Caco-2 (cell line): Measurements from ENCODE around the gene RPL32. TPM values are rescaled to one million over a fixed set of nuclear protein-coding genes. Genes with fewer than 3 reads are reported as not detected.
"Not testable (repeated sequence)": the region's sequence is repeated elsewhere in the genome, so short reads cannot be mapped to it uniquely, and the experiment has no call there.

Source experiments
- BruUV-seq: library from RNA; stranded (reverse); fragments of 400-500 nt; replicated peaks from 2 replicates; lab custom pipeline; 2021; lab: Mats Ljungman, UMichigan
- CTCF ChIA-PET: fragments of 300-600 bp; sonication (Branson Sonifier 250); formaldehyde crosslinking; loops from one replicate; lab custom pipeline; 2022; ENCODE audit warnings: antibody characterized with exemption; lab: Charles Lee
- POLR2A ChIA-PET: fragments of 300-600 bp; sonication (Branson Sonifier 250); formaldehyde crosslinking; loops from one replicate; lab custom pipeline; 2022; ENCODE audit warnings: antibody characterized with exemption; lab: Charles Lee
- DNase-seq, 2 experiments: peaks; one replicate each; pipeline versions ENCODE4 v3.0.0 to v3.0.0-alpha.2; 2020 to 2022
- H3K27me3 ChIP-seq: replicated peaks from 2 replicates; pipeline ENCODE4 v1.6.0; 2011; ENCODE audit warnings: low read length; ENCODE audit not compliant: control insufficient read depth, insufficient read depth
- H3K36me3 ChIP-seq: 2 replicates; pipeline ENCODE4 v1.5.1; 2011; ENCODE audit warnings: low read length; ENCODE audit not compliant: control insufficient read depth, insufficient read depth
- H3K4me1 ChIP-seq: fragments of 250-450 bp; sonication (Bioruptor Pico); 2 replicates; pipeline ENCODE4 v1.5.1; 2020; ENCODE audit warnings: mild to moderate bottlenecking
- H3K4me3 ChIP-seq: 2 replicates; pipeline ENCODE4 v1.5.1; 2011; ENCODE audit warnings: low read depth, mild to moderate bottlenecking, control low read depth, low read length
- H3K9me3 ChIP-seq: fragments of 250-450 bp; sonication (Bioruptor Pico); 2 replicates; pipeline ENCODE4 v1.5.1; 2020; ENCODE audit warnings: mild to moderate bottlenecking, moderate library complexity
- H3K27ac Mint-ChIP-seq: one replicate; pipeline ENCODE4 v1.8.0; 2022; ENCODE audit warnings: mixed read lengths; ENCODE audit not compliant: unreplicated experiment
- H3K27me3 Mint-ChIP-seq: one replicate; pipeline ENCODE4 v1.8.0; 2022; ENCODE audit warnings: mixed read lengths; ENCODE audit not compliant: insufficient read depth, unreplicated experiment
- H3K36me3 Mint-ChIP-seq: one replicate; pipeline ENCODE4 v1.8.0; 2022; ENCODE audit warnings: mild to moderate bottlenecking, mixed read lengths; ENCODE audit not compliant: insufficient read depth, unreplicated experiment
- H3K4me1 Mint-ChIP-seq: one replicate; pipeline ENCODE4 v1.8.0; 2022; ENCODE audit warnings: low read depth, mixed read lengths; ENCODE audit not compliant: unreplicated experiment
- H3K4me3 Mint-ChIP-seq: one replicate; pipeline ENCODE4 v1.8.0; 2022; ENCODE audit warnings: mild to moderate bottlenecking, moderate library complexity, mixed read lengths; ENCODE audit not compliant: unreplicated experiment
- H3K9me3 Mint-ChIP-seq: one replicate; pipeline ENCODE4 v1.8.0; 2022; ENCODE audit warnings: mixed read lengths; ENCODE audit not compliant: unreplicated experiment
- intact Hi-C: fragments of 100-400 bp; cut with micrococcal nuclease; formaldehyde crosslinking; loops from one replicate; pipeline ENCODE4 v1.10.0; 2022; ENCODE audit not compliant: unreplicated experiment
- total RNA-seq: library from RNA; stranded (reverse); gene quantifications from 2 replicates; pipeline ENCODE4 v1.2.3, GENCODE V29; 2022
- TF ChIP-seq, protein P1 (sequence below), 2 experiments: fragments of 200-600 bp in 1 of 2; IDR thresholded peaks; 1 replicate in 1 of 2; 2 replicates in 1 of 2; pipeline versions ENCODE4 v1.5.1 to v1.8.0; 2011 to 2022; ENCODE audit warnings: antibody characterized with exemption in 1 of 2, control low read depth in 1 of 2, inconsistent platforms in 1 of 2, low read depth in 1 of 2, low read length in 1 of 2, mild to moderate bottlenecking in 1 of 2, moderate library complexity in 1 of 2; ENCODE audit not compliant: insufficient read depth in 1 of 2, severe bottlenecking in 1 of 2, unreplicated experiment in 1 of 2

Gene RPL32
- total RNA-seq, 1 experiment from 2014 or later: 1,713 TPM

DNA sequence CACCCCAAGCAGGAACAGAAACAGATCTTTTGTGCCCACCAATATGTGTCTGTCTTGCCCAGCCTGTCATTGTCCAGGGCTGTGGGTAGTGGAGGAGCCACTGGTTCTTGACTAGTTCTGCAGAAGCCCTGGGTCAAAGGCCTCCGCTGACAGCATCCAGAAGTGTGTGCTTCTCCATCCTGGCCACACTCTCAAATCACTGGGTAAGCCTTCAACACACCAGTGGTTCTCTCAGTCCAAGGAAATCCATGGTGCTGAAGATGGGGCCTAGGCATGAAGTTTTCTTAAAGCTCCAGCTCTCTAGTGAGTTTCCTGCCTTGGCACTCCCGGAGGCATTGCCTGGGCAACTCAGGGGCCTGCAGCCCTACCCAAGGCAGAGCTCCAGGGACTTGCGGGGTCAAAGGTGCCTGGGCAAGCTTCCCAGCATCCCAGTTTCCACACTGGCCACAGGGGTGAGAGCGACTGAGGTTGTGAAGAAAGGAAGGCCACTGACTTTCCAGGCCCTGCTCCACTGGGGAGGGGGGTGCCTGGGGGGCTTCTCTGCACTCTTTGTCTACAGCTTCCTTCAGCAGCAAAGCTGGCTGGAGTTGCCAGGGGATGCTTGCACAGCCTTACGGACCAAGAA is 37.9 kb upstream of the RPL32 start:
- Mint-ChIP-seq H3K4me1 (peaks cover 8% of the 10 kb centered on the region), H3K36me3 (no peaks in the 10 kb centered on the region), H3K27me3 (peaks cover under 1% of the 10 kb centered on the region), H3K9me3 (no peaks in the 10 kb centered on the region), H3K27ac (no peak overlapping the region), H3K4me3 (no peak overlapping the region)
- ChIA-PET CTCF (no interaction called here), POLR2A (no interaction called here)
- DNase-seq: no peak
- H3K9me3 ChIP-seq: no peaks in the 10 kb centered on the region
- no peak overlapping the region for H3K4me3 ChIP-seq
- no TSS peak for BruUV-seq
- intact Hi-C loops: no loop called here
- H3K36me3 ChIP-seq: no peaks in the 10 kb centered on the region
- no peaks in the 10 kb centered on the region for H3K4me1 ChIP-seq
- no peaks in the 10 kb centered on the region for H3K27me3 ChIP-seq
- TF ChIP-seq, protein P1, sequence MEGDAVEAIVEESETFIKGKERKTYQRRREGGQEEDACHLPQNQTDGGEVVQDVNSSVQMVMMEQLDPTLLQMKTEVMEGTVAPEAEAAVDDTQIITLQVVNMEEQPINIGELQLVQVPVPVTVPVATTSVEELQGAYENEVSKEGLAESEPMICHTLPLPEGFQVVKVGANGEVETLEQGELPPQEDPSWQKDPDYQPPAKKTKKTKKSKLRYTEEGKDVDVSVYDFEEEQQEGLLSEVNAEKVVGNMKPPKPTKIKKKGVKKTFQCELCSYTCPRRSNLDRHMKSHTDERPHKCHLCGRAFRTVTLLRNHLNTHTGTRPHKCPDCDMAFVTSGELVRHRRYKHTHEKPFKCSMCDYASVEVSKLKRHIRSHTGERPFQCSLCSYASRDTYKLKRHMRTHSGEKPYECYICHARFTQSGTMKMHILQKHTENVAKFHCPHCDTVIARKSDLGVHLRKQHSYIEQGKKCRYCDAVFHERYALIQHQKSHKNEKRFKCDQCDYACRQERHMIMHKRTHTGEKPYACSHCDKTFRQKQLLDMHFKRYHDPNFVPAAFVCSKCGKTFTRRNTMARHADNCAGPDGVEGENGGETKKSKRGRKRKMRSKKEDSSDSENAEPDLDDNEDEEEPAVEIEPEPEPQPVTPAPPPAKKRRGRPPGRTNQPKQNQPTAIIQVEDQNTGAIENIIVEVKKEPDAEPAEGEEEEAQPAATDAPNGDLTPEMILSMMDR (IDR thresholded peaks at IDR 0.05; ENCODE audit: insufficient read depth in 1 of 2, low read depth in 1 of 2, low read length in 1 of 2, severe bottlenecking in 1 of 2, unreplicated experiment in 1 of 2): no peak

- CTCF ChIA-PET, H3K4me1 ChIP-seq, H3K4me3 ChIP-seq, H3K27me3 Mint-ChIP-seq, H3K4me1 Mint-ChIP-seq, H3K36me3 ChIP-seq, DNase-seq, H3K27me3 ChIP-seq, intact Hi-C loops, H3K27ac Mint-ChIP-seq, POLR2A ChIA-PET, BruUV-seq, H3K9me3 ChIP-seq, H3K4me3 Mint-ChIP-seq, H3K36me3 Mint-ChIP-seq, H3K9me3 Mint-ChIP-seq: not testable (repeated sequence)
Observed at GRCh38 chr3:12878758-12879157, 37.4 kb upstream of the RPL32 start.

DNA sequence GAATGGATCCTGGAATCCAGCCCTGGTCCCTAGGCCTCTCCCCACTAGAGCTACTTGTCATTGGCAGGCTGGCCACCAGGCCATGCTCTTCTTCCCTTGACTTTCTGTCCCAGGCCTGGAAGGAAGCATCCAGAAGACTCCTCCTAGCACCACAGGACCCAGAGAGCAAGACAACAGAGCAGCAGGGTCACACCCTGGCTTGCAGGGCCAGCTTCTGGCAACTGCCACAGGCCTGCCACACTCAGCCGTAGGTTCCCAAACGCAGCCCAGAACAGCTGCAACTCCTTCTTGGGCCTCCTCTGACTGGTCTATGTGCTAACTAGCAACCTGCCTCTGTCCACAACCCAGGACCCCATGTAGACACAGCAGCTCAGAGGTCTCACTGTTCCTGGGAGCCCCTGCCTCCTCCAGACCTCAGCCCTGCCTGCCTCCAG is 36.8 kb upstream of the RPL32 start:
- TF ChIP-seq, protein P1 (IDR thresholded peaks at IDR 0.05; ENCODE audit: insufficient read depth in 1 of 2, low read depth in 1 of 2, low read length in 1 of 2, severe bottlenecking in 1 of 2, unreplicated experiment in 1 of 2): no peak
- no TSS peak for BruUV-seq
- Histone ChIP-seq H3K9me3 (no peaks in the 10 kb centered on the region), H3K36me3 (no peaks in the 10 kb centered on the region), H3K27me3 (no peaks in the 10 kb centered on the region), H3K4me1 (no peaks in the 10 kb centered on the region), H3K4me3 (no peak overlapping the region)
- Mint-ChIP-seq H3K4me3 (no peak overlapping the region), H3K36me3 (no peaks in the 10 kb centered on the region), H3K27me3 (no peaks in the 10 kb centered on the region), H3K9me3 (no peaks in the 10 kb centered on the region), H3K27ac (no peak overlapping the region), H3K4me1 (peaks cover 8% of the 10 kb centered on the region)
- intact Hi-C loops: no loop called here
- ChIA-PET POLR2A (no interaction called here), CTCF (interaction anchor here (1.0 kb wide), 1 partner anchor 10 kb away, joined by 5 read pairs; no protein-coding TSS in a partner anchor)
- no peak for DNase-seq
